GM12878 (cell line): ENCODE measurements around the gene EHBP1L1. TPM values are rescaled to one million over a fixed set of nuclear protein-coding genes. Genes with fewer than 3 reads are reported as not detected.
A peak's percentile ranks its signal among the peaks of the same experiment; 100 is the strongest.

Experiments used
- ATAC-seq: fragments of 200-7000 bp; cut with Tn5 transposase; 3 replicates; pipeline ENCODE4 v1.9.1; 2020; ENCODE audit warnings: mild to moderate bottlenecking, moderate library complexity
- BruUV-seq: library from RNA; stranded (reverse); fragments of 400-500 nt; replicated peaks from 2 replicates; lab custom pipeline; 2021; lab: Mats Ljungman, UMichigan
- CTCF ChIA-PET: fragments of 300-600 bp; sonication (Branson Sonifier 250); formaldehyde crosslinking; extraction: SDS; loops from one replicate; lab custom pipeline; 2021; ENCODE audit warnings: inconsistent platforms; lab: Yijun Ruan, JAX
- POLR2A ChIA-PET: fragments of 350-600 bp; formaldehyde crosslinking; extraction: SDS; loops from one replicate; lab custom pipeline; 2021; ENCODE audit warnings: inconsistent platforms; lab: Charles Lee
- RAD21 ChIA-PET: fragments of 300-600 bp; sonication (Branson Sonifier 250); formaldehyde crosslinking; loops from one replicate; lab custom pipeline; 2023; ENCODE audit warnings: antibody characterized with exemption; ENCODE audit not compliant: unreplicated experiment; lab: Charles Lee
- SMC1A ChIA-PET: fragments of 300-600 bp; sonication (Branson Sonifier 250); formaldehyde crosslinking; loops from one replicate; lab custom pipeline; 2023; ENCODE audit not compliant: unreplicated experiment, uncharacterized antibody; lab: Charles Lee
- DNase-seq: peaks from one replicate; pipeline ENCODE4 v3.0.0-alpha.2; 2011; ENCODE audit warnings: low read depth, low spot score
- FAIRE-seq: peaks from 3 replicates; lab custom pipeline; 2011; peaks lifted over from hg19 to GRCh38; lab: Jason Lieb, UNC
- H2AFZ ChIP-seq: 2 replicates; pipeline ENCODE4 v1.6.0; 2011; ENCODE audit warnings: low read depth, low read length, control low read depth; ENCODE audit not compliant: control insufficient read depth
- H3K27ac ChIP-seq: 2 replicates; pipeline ENCODE4 v1.5.1; 2011; ENCODE audit warnings: control low read depth; ENCODE audit not compliant: control insufficient read depth, insufficient read depth
- H3K27me3 ChIP-seq, 2 experiments: replicated peaks in 1 of 2; 2 replicates each; pipeline versions ENCODE4 v1.6.0 to v1.6.1; 2011; ENCODE audit warnings: low read length in 1 of 2; ENCODE audit not compliant: control insufficient read depth in 2 of 2, insufficient read depth in 2 of 2
- H3K36me3 ChIP-seq, 2 experiments: 2 replicates each; pipeline ENCODE4 v1.5.1; 2011; ENCODE audit warnings: low read length in 1 of 2; ENCODE audit not compliant: control insufficient read depth in 2 of 2, insufficient read depth in 2 of 2
- H3K4me1 ChIP-seq: 2 replicates; pipeline ENCODE4 v1.6.1; 2011; ENCODE audit warnings: mild to moderate bottlenecking, low read length, moderate library complexity, mixed read lengths; ENCODE audit not compliant: control insufficient read depth, insufficient read depth
- H3K4me2 ChIP-seq: 2 replicates; pipeline ENCODE4 v1.6.0; 2011; ENCODE audit warnings: control low read depth; ENCODE audit not compliant: control insufficient read depth, insufficient read depth
- H3K4me3 ChIP-seq: fragments of 200-600 bp; sonication (generic); 2 replicates; pipeline ENCODE4 v1.5.1; 2016
- H3K79me2 ChIP-seq: 2 replicates; pipeline ENCODE4 v1.6.0; 2011; ENCODE audit warnings: low read length; ENCODE audit not compliant: control insufficient read depth, insufficient read depth
- H3K9ac ChIP-seq: 2 replicates; pipeline ENCODE4 v1.8.0; 2011; ENCODE audit warnings: low read length, control low read depth, mixed read lengths; ENCODE audit not compliant: control insufficient read depth, insufficient read depth
- H3K9me3 ChIP-seq: replicated peaks from 3 replicates; pipeline ENCODE4 v1.5.1; 2011; ENCODE audit warnings: mild to moderate bottlenecking, low read length; ENCODE audit not compliant: control insufficient read depth, insufficient read depth
- H4K20me1 ChIP-seq: 2 replicates; pipeline ENCODE4 v1.6.0; 2011; ENCODE audit not compliant: control insufficient read depth, insufficient read depth
- E2F4 ChIP-seq: IDR thresholded peaks from 2 replicates; pipeline ENCODE4 v1.6.1; 2012; ENCODE audit warnings: low read depth, low read length, improper control_type of control experiment
- HDAC2 ChIP-seq: fragments of 200-600 bp; sonication (generic); IDR thresholded peaks from 2 replicates; pipeline ENCODE4 v1.6.1; 2017
- JUND ChIP-seq: IDR thresholded peaks from 2 replicates; pipeline ENCODE4 v1.6.1; 2012; ENCODE audit warnings: low read depth, mild to moderate bottlenecking, low read length, improper control_type of control experiment, moderate library complexity
- MAX ChIP-seq: IDR thresholded peaks from 2 replicates; pipeline ENCODE4 v1.6.1; 2012; ENCODE audit warnings: low read depth, low read length, improper control_type of control experiment
- MXI1 ChIP-seq: fragments of 150-350 bp; IDR thresholded peaks from 2 replicates; pipeline ENCODE4 v1.6.1; 2011; ENCODE audit warnings: low read depth, mild to moderate bottlenecking, inconsistent platforms, low read length, improper control_type of control experiment
- NFYB ChIP-seq: IDR thresholded peaks from 2 replicates; pipeline ENCODE4 v1.6.1; 2011; ENCODE audit warnings: low read depth, mild to moderate bottlenecking, low read length, improper control_type of control experiment, moderate library complexity; ENCODE audit not compliant: insufficient read depth
- NR2F1 ChIP-seq: fragments of 450-650 bp; conservative IDR thresholded peaks from 2 replicates; pipeline ENCODE4 v1.6.1; 2017; ENCODE audit warnings: mild to moderate bottlenecking
- PAX8 ChIP-seq: fragments of 450-650 bp; IDR thresholded peaks from 2 replicates; pipeline ENCODE4 v1.6.1; 2017; ENCODE audit warnings: mild to moderate bottlenecking, moderate library complexity
- POLR2A ChIP-seq: IDR thresholded peaks from 2 replicates; pipeline ENCODE4 v1.6.1; 2011; ENCODE audit warnings: low read depth, mild to moderate bottlenecking, low read length
- RAD51 ChIP-seq: fragments of 450-650 bp; IDR thresholded peaks from 2 replicates; pipeline ENCODE4 v1.6.1; 2016; ENCODE audit warnings: moderate library complexity, mild to moderate bottlenecking, inconsistent platforms
- SRF ChIP-seq, 2 experiments: IDR thresholded peaks; 2 replicates each; pipeline ENCODE4 v1.6.1; 2011; ENCODE audit warnings: low read depth in 2 of 2, low read length in 2 of 2, mild to moderate bottlenecking in 1 of 2, moderate library complexity in 1 of 2
- WRNIP1 ChIP-seq: IDR thresholded peaks from 2 replicates; pipeline ENCODE4 v1.6.1; 2011; ENCODE audit warnings: low read depth, low read length, improper control_type of control experiment, borderline replicate concordance
- YY1 ChIP-seq: IDR thresholded peaks from 2 replicates; pipeline ENCODE4 v1.6.1; 2011; ENCODE audit warnings: low read depth, mild to moderate bottlenecking, low read length
- WGBS: methylation state at CpG from one replicate; pipeline ENCODE4 v1.1.6; 2016; ENCODE audit warnings: low lambda C conversion rate; ENCODE audit not compliant: insufficient replicate concordance, insufficient coverage; ENCODE audit errors: missing lambda C conversion rate; 5-methylcytosine and 5-hydroxymethylcytosine counted together
- in situ Hi-C: fragments of 300-500 bp; cut with MboI; formaldehyde crosslinking; loops from 9 replicates; pipeline ENCODE4 v1.14.3; 2018; ENCODE audit warnings: mixed read lengths
- intact Hi-C: fragments of 100-400 bp; cut with micrococcal nuclease; formaldehyde crosslinking; loops from one replicate; pipeline ENCODE4 v1.14.2; 2022; ENCODE audit not compliant: unreplicated experiment
- polyA plus RNA-seq, 11 experiments: library from polyadenylated mRNA; depleted of rRNA in 4 of 11; unstranded in 6 of 11; stranded (reverse) in 5 of 11; fragments of >200 nt; fragmentation: Nextera tagmentation in 4 of 11; fragmentation: Illumina TruSeq in 1 of 11; extraction: Ambion mirVana in 4 of 11; extraction: Trizol in 1 of 11; gene quantifications; 1 replicate in 1 of 11; 2 replicates in 10 of 11; pipeline versions ENCODE4 v1.2.1 to v1.2.3, GENCODE V29; 2011 to 2016; ENCODE audit warnings: inconsistent platforms in 2 of 11, missing spikeins in 2 of 11, low read depth in 1 of 11
- total RNA-seq, 4 experiments: library from RNA; depleted of rRNA in 3 of 4; stranded (reverse); fragments of >200 nt in 3 of 4; fragmentation: Illumina TruSeq in 1 of 4; extraction: Trizol in 1 of 4; gene quantifications; 2 replicates each; pipeline versions ENCODE4 v1.2.1 to v1.2.3, GENCODE V29; 2013 to 2021

Gene EHBP1L1
- total and polyA plus RNA-seq, 10 of the 15 experiments (the other 5 are each of a cell fraction or from before 2014, with no cell fraction given) = 0.06 to 99.4 (median 32.7) TPM

GRCh38 chr11:65579291-65579690 lies 3.4 kb downstream of the EHBP1L1 start:
- no peak for TF ChIP-seq NR2F1
- TF ChIP-seq WRNIP1 = no peak
- TF ChIP-seq E2F4 = no peak
- Histone ChIP-seq H3K9ac (no peak overlapping the region), H3K79me2 (peaks cover 43% of the 10 kb centered on the region), H3K27ac (no peak overlapping the region), H3K9me3 (no peaks in the 10 kb centered on the region), H2AFZ (no peak overlapping the region), H3K4me3 (no peak overlapping the region), H4K20me1 (no peaks in the 10 kb centered on the region; the same call in 1 of the 2 replicates), H3K4me1 (peaks cover 13% of the 10 kb centered on the region), H3K27me3 (no peaks in the 10 kb centered on the region), H3K4me2 (no peak overlapping the region), H3K36me3 (peaks cover 5 to 17% of the 10 kb centered on the region in 2 experiments; a peak in 3 of 4 replicates)
- ATAC-seq (no peak), FAIRE-seq (no peak), DNase-seq (no peak)
- CTCF ChIA-PET = interaction anchor here (0.8 to 5.7 kb wide), 2 partner anchors 9 kb away, joined by 3 to 130 read pairs; partner anchors contain the start of gene ZNRD2
- POLR2A ChIA-PET = interaction anchor here (0.5 to 4.9 kb wide), 2 partner anchors 8 to 613 kb away, joined by 3 to 129 read pairs; no protein-coding TSS in a partner anchor
- WGBS = 100% methylated on average over 4 of the region's 4 CpGs
- RAD21 ChIA-PET = no interaction called here
- in situ Hi-C loops = no loop called here
- intact Hi-C loops = no loop called here
- SMC1A ChIA-PET = no interaction called here
- no TSS peak for BruUV-seq

- ChIA-PET SMC1A (no interaction called here), RAD21 (no interaction called here), POLR2A (interaction anchor here (0.6 kb wide), 1 partner anchor 209 kb away, joined by 4 read pairs; no protein-coding TSS in a partner anchor), CTCF (interaction anchor here (0.8 to 5.7 kb wide), 2 partner anchors 8 to 10 kb away, joined by 3 to 130 read pairs; partner anchors contain the start of gene ZNRD2)
- ATAC-seq = no peak
- peaks cover 13% of the 10 kb centered on the region for H3K4me1 ChIP-seq
- peaks cover 38% of the 10 kb centered on the region for H3K79me2 ChIP-seq
- BruUV-seq = no TSS peak
- intact Hi-C loops (no loop called here), in situ Hi-C loops (no loop called here)
- 97% methylated on average over 19 of the region's 19 CpGs for WGBS
- no peak overlapping the region for H2AFZ ChIP-seq
- no peak for FAIRE-seq
- no peak overlapping the region for H3K4me3 ChIP-seq
- H3K36me3 ChIP-seq = peaks cover 9 to 17% of the 10 kb centered on the region in 2 experiments; a peak in 3 of 4 replicates
- H3K4me2 ChIP-seq = no peak overlapping the region
- H3K27me3 ChIP-seq = no peaks in the 10 kb centered on the region
- no peak overlapping the region for H3K27ac ChIP-seq
- DNase-seq = no peak
- no peaks in the 10 kb centered on the region for H3K9me3 ChIP-seq
- H3K9ac ChIP-seq = no peak overlapping the region
- H4K20me1 ChIP-seq = no peaks in the 10 kb centered on the region; the same call in 1 of the 2 replicates
- no peak for TF ChIP-seq HDAC2
- no peak for TF ChIP-seq SRF (IDR thresholded peaks at IDR 0.05; ENCODE audit: low read depth in 2 of 2, low read length in 2 of 2)
- TF ChIP-seq PAX8 = no peak
- no peak for TF ChIP-seq YY1
- no peak for TF ChIP-seq NFYB
- TF ChIP-seq JUND = no peak
- TF ChIP-seq POLR2A = peak; percentile 23; the same call in 1 of the 2 replicates
- TF ChIP-seq NR2F1 = peak; percentile 33; the same call in 1 of the 2 replicates
- no peak for TF ChIP-seq MXI1
- TF ChIP-seq MAX = no peak
- TF ChIP-seq RAD51 = no peak
Observed at GRCh38 chr11:65580031-65580692, 4.3 kb downstream of the EHBP1L1 start.
